HG03342 (cell line): ENCODE results near the gene CNTF.
"Not testable (repeated sequence)": the region's sequence is repeated elsewhere in the genome, so short reads cannot be mapped to it uniquely, and the experiment has no call there.

Experiments used
- ATAC-seq: cut with Tn5 transposase; IDR thresholded peaks from one replicate; pipeline ENCODE4 v1.9.1; 2021; ENCODE audit warnings: mild to moderate bottlenecking, moderate library complexity; ENCODE audit not compliant: unreplicated experiment

The CNTF gene

GRCh38 chr11:58622344-58622743 is at the start of gene CNTF:
Gene CNTF (plus strand): TSS chr11:58622665. CDS start chr11:58622753, 88 bp downstream.
- ATAC-seq = no peak

DNA sequence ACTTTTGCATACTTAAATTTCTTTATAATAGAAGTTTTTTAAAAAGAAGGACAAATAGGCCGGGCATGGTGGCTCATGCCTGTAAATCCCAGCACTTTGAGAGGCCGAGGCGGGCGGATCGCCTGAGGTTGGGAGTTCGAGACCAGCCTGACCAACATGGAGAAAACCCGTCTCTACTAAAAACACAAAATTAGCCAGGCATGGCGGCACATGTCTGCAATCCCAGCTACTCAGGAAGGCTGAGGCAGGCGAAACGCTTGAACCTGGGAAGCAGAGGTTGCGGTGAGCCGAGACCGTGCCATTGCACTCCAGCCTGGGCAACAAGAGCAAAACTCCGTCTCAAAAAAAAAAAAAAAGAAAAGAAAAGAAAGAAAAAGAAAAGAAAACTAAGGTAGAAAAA is 49.6 kb upstream of the CNTF start:
- ATAC-seq = not testable (repeated sequence)

GRCh38 chr11:58573451-58574104 is 48.9 kb upstream of the CNTF start:
- peak; percentile 26 for ATAC-seq

DNA sequence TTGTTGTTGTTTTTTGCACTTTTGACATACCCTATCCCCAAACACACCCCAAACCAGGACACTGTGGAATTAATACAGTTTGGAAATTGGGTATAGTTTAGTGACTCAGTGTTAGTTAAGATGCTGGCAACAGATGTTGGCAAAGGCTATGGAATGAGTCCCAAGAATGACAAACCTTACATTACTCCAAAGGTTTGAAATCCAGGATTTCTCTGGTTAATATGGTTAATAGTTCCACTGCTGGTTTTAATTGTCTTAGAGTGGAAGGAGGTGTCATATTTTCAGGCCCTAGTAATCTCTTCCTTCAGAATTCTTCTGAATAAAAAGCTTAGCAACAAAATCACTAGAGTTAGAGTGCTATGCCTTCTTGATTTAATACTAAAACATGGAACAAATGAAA is 47.6 kb upstream of the CNTF start:
- ATAC-seq = no peak

DNA sequence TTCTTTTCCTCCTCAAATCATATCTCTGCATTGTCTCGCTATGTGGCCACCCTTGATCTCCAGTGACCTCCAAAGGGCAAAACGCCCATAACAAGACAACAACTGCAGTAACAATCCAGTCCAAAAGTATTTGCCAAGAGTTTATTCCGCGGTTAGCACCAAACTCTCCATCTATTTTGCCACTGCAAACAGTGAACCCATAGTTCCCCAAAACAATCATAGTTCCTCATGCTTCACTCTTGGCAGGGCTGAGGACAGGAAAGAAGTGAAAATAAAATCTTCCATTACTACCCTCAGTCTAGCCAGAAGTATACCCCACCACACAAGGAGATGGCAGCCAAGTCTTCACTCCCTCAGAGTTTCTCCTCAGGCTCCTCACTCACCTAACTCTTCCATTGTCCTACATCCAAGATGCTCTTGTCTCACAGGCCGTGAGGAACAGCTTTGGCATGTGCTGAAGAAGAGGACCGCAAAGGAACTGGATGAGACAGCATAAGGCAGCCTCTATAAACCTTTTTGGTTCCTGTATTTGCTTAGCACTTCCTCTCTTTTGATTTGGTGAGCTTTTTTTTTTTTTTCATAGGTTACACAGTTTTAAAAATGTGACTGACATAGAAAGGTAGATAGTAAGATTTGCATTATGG is 47.0 kb upstream of the CNTF start, which contains the start of gene LPXN:
Gene LPXN (minus strand): TSS at position 480 of the 644 bp plus-strand sequence. CDS start 84 bp downstream, at position 396.
- ATAC-seq = no peak

- ATAC-seq = no peak
Measured at GRCh38 chr11:58576887-58577471, 45.5 kb upstream of the CNTF start.

GRCh38 chr11:58577555-58578135 is 44.8 kb upstream of the CNTF start:
- ATAC-seq = peak; percentile 43

- no peak for ATAC-seq
Measured at GRCh38 chr11:58578136-58578634, 44.3 kb upstream of the CNTF start.

DNA sequence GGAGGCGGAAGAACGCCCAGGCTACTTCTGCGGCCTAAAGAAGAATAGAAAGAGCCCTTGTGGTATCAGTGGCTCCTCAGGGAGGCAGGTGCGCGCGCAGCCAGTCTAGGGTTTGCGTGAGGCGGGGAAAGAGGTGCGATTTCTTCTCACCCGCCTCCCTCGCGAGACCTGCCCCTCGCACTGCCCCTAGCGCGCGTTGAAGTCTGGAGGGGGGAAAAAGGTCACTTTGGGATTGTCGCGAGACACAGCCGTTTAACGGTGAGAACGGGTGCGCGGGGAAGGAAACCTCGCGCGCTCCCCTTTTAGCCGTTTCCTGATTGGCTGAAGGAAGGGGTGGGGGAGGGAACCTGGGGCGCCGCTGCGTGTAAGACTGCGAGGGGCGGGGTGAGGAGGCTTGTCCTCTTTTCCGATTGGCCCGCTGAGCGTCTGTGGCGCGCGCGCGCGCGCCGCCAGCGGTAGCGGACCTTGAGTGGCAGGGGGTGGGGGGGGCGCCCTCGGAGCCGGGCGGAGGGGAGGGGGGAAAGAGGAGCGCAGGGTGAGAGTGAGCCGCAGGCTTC is 43.8 kb upstream of the CNTF start, which contains the start of gene ZFP91:
Gene ZFP91 (plus strand): TSS at position 429 of the 557 bp plus-strand sequence. CDS start 219 bp downstream, outside the sequence.
- peak; percentile 36 for ATAC-seq

GRCh38 chr11:58579192-58580129 is 43.0 kb upstream of the CNTF start:
- peak; percentile 40 for ATAC-seq

DNA sequence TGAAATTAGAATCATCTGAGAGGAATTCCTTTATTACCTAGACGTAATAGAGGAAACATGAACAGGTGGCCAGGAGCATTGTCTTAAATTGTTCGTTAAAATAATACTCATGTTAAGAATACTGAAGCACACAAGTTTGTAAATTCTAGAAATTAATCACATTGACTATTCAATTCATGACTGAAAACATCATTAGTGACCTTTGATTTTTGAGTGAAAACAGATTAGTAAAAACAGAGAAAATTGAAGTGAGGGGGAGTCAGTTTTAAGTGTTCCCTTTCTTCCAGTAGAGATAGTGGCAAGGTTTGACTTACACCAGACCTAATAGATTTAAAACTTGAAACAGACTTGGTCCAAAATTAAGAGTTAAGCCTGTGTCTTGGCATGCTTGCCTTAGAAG is 42.2 kb upstream of the CNTF start:
- ATAC-seq = no peak

GRCh38 chr11:58582437-58582836 is 40.0 kb upstream of the CNTF start:
- no peak for ATAC-seq

GRCh38 chr11:58586998-58587397 is 35.5 kb upstream of the CNTF start:
- ATAC-seq = no peak

GRCh38 chr11:58591659-58592058 is 30.8 kb upstream of the CNTF start:
- ATAC-seq = no peak

DNA sequence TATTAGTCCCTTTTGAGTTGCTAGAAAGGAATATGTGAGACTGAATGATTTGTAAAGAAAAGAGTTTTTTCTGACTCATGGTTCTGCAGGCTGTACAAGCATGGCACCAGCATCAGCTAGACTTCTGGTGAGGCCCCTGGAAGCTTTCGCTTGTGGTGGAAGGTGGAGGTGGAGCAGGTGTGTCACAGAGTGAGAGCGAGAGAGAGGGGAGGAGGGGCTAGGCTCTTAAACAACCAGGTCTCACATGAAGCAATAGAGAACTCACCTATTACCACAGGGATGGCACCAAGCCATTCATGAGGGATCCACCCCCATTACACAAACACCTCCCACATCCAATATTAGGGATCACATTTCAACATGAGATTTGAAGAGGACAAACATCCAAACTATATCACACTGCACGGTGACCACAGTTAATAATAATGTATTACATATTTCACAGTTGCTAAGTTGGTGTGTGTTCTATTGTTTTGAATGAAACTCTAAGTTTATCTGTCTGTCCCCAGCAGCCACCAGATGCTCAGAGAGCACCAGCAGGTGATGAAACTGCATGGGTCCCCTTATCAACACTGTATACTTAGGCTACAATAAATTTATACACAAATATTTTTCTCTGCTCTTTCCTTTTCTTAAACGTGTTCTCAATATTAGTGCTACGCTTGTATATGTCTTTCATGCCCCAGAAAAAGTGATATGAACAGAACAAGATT is 29.5 kb upstream of the CNTF start:
- no peak for ATAC-seq

- ATAC-seq = no peak
Measured at GRCh38 chr11:58594826-58595225, 27.6 kb upstream of the CNTF start.

DNA sequence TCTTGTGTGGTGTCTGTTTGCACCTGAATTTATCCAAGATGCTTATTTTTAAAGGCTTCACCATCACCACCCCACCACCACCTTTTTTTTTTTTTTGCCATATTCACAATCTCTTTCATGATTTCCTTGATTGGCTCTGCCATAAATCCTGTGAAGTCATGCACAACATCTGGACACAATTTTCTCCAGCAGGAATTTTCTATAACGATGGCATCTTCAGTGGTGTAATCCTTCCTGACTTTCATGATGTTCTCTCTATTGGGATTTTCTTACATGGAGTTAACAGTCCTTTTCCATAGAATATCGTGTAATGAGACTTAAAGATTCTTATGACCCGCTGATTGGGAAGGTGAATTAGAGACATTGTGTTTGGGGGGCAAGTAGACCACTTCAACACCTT is 25.8 kb upstream of the CNTF start:
- ATAC-seq = no peak

DNA sequence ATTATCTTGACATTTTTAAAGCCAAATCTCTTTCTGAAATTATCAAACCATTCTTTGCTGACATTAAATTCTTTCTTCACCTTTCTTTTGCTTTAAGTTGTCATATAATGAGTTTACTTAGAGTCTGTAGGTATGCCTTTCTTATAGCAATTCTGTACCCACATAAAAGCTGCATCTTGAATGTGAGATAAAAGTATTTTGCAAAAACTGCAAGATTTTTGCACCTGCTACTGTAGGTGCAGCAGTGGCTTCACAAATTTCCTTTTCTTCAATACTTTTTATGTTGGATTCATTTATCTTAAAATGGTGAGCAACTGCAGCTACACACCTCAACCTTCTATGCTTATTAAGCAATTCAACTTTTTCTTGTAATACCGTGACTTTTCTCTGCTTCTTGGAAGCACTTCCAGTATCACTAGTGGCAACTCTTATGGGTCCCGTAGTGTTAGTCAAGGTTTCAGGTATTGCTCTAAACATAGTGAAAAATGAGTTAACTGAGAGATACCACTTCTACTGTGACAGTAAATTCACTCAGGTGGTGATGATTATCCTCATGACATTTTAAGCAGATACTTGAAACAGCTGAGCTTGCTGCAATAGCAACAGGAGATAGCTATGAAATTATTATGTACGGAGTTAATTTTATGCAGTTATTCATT is 24.9 kb upstream of the CNTF start:
- no peak for ATAC-seq

DNA sequence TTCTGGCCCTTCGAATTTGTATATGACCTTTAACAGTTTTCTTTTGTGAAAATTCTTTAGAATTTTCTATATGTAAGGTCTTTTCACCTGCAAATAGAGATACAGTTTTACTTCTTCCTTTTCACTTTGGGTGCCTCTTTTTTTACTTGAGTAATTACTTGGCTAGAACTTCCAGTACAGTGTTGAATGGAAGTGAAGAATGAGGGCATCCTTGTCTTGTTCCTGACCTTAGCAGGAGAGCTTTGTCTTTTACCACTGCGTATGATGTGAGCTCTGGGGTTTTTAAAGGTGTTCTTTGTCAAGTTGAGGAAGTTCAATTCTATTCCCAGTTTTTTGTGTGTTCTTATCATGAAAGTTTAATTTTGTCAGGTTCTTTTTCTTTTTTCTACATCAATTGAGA is 22.0 kb upstream of the CNTF start:
- ATAC-seq = no peak
